GM12878 (cell line): ENCODE results near the gene ZFP36. TPM values are rescaled to one million over a fixed set of nuclear protein-coding genes. Genes with fewer than 3 reads are reported as not detected.
A peak's percentile ranks its signal among the peaks of the same experiment; 100 is the strongest.

Experiments
- CBX3 ChIP-seq: fragments of 200-600 bp; sonication (generic); IDR thresholded peaks from 2 replicates; pipeline ENCODE4 v1.6.1; 2016; ENCODE audit warnings: low read depth, borderline replicate concordance
- FOXM1 ChIP-seq: IDR thresholded peaks from 2 replicates; pipeline ENCODE4 v1.6.1; 2012; ENCODE audit warnings: low read depth, mild to moderate bottlenecking, inconsistent platforms, low read length, moderate library complexity
- IKZF2 ChIP-seq, 2 experiments: fragments of 450-650 bp; IDR thresholded peaks; 2 replicates each; pipeline ENCODE4 v1.6.1; 2017; ENCODE audit warnings: mild to moderate bottlenecking in 2 of 2, moderate library complexity in 2 of 2
- LARP7 ChIP-seq: fragments of 450-650 bp; IDR thresholded peaks from 2 replicates; pipeline ENCODE4 v1.6.1; 2017; ENCODE audit warnings: mild to moderate bottlenecking
- MEF2A ChIP-seq: IDR thresholded peaks from 2 replicates; pipeline ENCODE4 v1.6.1; 2011; ENCODE audit warnings: low read depth, mild to moderate bottlenecking, low read length, moderate library complexity; ENCODE audit not compliant: insufficient read depth
- MXI1 ChIP-seq: fragments of 150-350 bp; IDR thresholded peaks from 2 replicates; pipeline ENCODE4 v1.6.1; 2011; ENCODE audit warnings: low read depth, mild to moderate bottlenecking, inconsistent platforms, low read length, improper control_type of control experiment
- POLR2A ChIP-seq: IDR thresholded peaks from 2 replicates; pipeline ENCODE4 v1.6.1; 2011; ENCODE audit warnings: low read depth, mild to moderate bottlenecking, low read length
- POU2F2 ChIP-seq: IDR thresholded peaks from 3 replicates; pipeline ENCODE4 v1.6.1; 2011; ENCODE audit warnings: low read depth, mild to moderate bottlenecking, low read length, borderline replicate concordance
- RCOR1 ChIP-seq: conservative IDR thresholded peaks from 2 replicates; pipeline ENCODE4 v1.6.1; 2012; ENCODE audit warnings: low read depth, low read length, improper control_type of control experiment
- SIN3A ChIP-seq: IDR thresholded peaks from 2 replicates; pipeline ENCODE4 v1.6.1; 2012; ENCODE audit warnings: low read depth, low read length, improper control_type of control experiment
- SMARCA5 ChIP-seq: fragments of 450-650 bp; IDR thresholded peaks from 2 replicates; pipeline ENCODE4 v1.6.1; 2017; ENCODE audit warnings: mild to moderate bottlenecking
- STAT3 ChIP-seq: IDR thresholded peaks from 2 replicates; pipeline ENCODE4 v1.6.1; 2011; ENCODE audit warnings: low read depth, low read length, improper control_type of control experiment
- TCF3 ChIP-seq: IDR thresholded peaks from 2 replicates; pipeline ENCODE4 v1.6.1; 2012; ENCODE audit warnings: low read depth, mild to moderate bottlenecking, low read length, borderline replicate concordance; ENCODE audit not compliant: insufficient read depth
- ZNF217 ChIP-seq: fragments of 450-650 bp; IDR thresholded peaks from 2 replicates; pipeline ENCODE4 v1.6.1; 2017; ENCODE audit warnings: antibody characterized with exemption, mild to moderate bottlenecking
- polyA plus RNA-seq, 11 experiments: library from polyadenylated mRNA; depleted of rRNA in 4 of 11; unstranded in 6 of 11; stranded (reverse) in 5 of 11; fragments of >200 nt; fragmentation: Nextera tagmentation in 4 of 11; fragmentation: Illumina TruSeq in 1 of 11; extraction: Ambion mirVana in 4 of 11; extraction: Trizol in 1 of 11; gene quantifications; 1 replicate in 1 of 11; 2 replicates in 10 of 11; pipeline versions ENCODE4 v1.2.1 to v1.2.3, GENCODE V29; 2011 to 2016; ENCODE audit warnings: inconsistent platforms in 2 of 11, missing spikeins in 2 of 11, low read depth in 1 of 11
- total RNA-seq, 4 experiments: library from RNA; depleted of rRNA in 3 of 4; stranded (reverse); fragments of >200 nt in 3 of 4; fragmentation: Illumina TruSeq in 1 of 4; extraction: Trizol in 1 of 4; gene quantifications; 2 replicates each; pipeline versions ENCODE4 v1.2.1 to v1.2.3, GENCODE V29; 2013 to 2021
- TF ChIP-seq, protein P1 (sequence below): fragments of 450-650 bp; IDR thresholded peaks from 2 replicates; pipeline ENCODE4 v1.6.1; 2018; ENCODE audit warnings: borderline replicate concordance, mild to moderate bottlenecking; ENCODE audit not compliant: partially characterized antibody
- TF ChIP-seq, protein P2 (sequence below): IDR thresholded peaks from 2 replicates; pipeline ENCODE4 v1.6.1; 2012; ENCODE audit warnings: low read depth, low read length, improper control_type of control experiment
- TF ChIP-seq, protein P3 (sequence below): fragments of 450-650 bp; IDR thresholded peaks from 2 replicates; pipeline ENCODE4 v1.6.1; 2018; ENCODE audit warnings: mild to moderate bottlenecking, low read depth, moderate library complexity; ENCODE audit not compliant: partially characterized antibody
- TF ChIP-seq, protein P4 (sequence below): IDR thresholded peaks from 2 replicates; pipeline ENCODE4 v1.6.1; 2012; ENCODE audit warnings: low read depth, low read length, improper control_type of control experiment
- TF ChIP-seq, protein P5 (sequence below): fragments of 450-650 bp; IDR thresholded peaks from 2 replicates; pipeline ENCODE4 v1.6.1; 2017; ENCODE audit warnings: mild to moderate bottlenecking
- TF ChIP-seq, protein P6 (sequence below): fragments of 450-650 bp; IDR thresholded peaks from 2 replicates; pipeline ENCODE4 v1.6.1; 2016; ENCODE audit warnings: mild to moderate bottlenecking

ZFP36 gene
- total and polyA plus RNA-seq, 10 of the 15 experiments (the other 5 are each of a cell fraction or from before 2014, with no cell fraction given), result 5.3 to 55.0 (median 18.1) TPM

DNA sequence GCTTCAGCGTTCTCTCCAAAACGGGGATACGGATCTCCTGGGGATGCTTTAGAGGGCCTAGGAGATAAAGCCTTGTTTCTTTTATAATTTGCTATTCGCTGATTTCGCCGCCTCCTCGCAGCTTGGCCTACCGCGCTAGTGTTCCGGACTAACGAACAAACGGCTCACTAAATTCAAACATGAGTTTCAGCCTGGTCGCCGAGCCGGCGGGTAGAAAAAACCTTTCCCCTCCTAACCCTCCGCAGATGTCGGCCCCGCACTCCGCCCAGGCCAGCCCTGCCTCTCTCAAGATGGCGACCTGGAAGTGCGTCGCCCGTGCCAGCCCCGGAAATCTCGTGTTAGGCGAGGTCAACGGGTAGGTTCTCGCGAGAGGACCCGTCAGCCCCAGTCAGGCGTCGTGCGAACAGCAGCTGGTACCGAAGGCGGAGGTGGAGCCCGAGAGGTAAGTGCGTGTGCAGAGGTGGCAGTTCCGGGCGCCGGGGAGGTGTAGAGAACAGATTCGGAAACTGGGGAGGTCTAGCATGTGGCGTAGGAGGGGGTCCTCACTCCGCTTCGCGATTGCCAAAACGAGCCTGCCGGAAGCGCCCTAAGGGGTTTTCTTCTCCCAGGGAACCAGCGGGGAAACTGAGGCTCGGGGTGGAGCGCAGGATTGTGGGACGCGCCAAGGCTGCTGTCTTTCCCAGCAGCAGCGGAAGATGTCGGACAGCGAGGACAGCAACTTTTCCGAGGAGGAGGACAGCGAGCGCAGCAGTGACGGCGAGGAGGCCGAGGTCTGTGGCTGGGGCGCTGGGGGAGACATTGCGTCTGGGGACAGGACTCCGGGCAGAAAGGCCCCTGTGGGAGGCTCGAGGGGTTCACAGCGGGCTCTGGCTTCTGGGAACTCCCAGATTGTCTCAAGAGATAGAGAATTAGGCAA is 38.8 kb downstream of the ZFP36 start, which contains the start of gene SUPT5H (continued):
- TF ChIP-seq, protein P1, sequence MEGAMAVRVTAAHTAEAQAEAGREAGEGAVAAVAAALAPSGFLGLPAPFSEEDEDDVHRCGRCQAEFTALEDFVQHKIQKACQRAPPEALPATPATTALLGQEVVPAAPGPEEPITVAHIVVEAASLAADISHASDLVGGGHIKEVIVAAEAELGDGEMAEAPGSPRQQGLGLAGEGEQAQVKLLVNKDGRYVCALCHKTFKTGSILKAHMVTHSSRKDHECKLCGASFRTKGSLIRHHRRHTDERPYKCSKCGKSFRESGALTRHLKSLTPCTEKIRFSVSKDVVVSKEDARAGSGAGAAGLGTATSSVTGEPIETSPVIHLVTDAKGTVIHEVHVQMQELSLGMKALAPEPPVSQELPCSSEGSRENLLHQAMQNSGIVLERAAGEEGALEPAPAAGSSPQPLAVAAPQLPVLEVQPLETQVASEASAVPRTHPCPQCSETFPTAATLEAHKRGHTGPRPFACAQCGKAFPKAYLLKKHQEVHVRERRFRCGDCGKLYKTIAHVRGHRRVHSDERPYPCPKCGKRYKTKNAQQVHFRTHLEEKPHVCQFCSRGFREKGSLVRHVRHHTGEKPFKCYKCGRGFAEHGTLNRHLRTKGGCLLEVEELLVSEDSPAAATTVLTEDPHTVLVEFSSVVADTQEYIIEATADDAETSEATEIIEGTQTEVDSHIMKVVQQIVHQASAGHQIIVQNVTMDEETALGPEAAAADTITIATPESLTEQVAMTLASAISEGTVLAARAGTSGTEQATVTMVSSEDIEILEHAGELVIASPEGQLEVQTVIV, result peak; percentile 94
- TF ChIP-seq CBX3 (no peak), MEF2A (peak; percentile 58; the same call in 1 of the 2 replicates), ZNF217 (no peak), RCOR1 (peak; percentile 99), POU2F2 (peak; percentile 60; the same call in 2 of the 3 replicates), LARP7 (peak; percentile 81), SIN3A (peak; percentile 89), MXI1 (peak; percentile 95), POLR2A (peak; percentile 95), FOXM1 (peak; percentile 69; the same call in 1 of the 2 replicates), SMARCA5 (peak; percentile 69; the same call in 1 of the 2 replicates), TCF3 (peak; percentile 97), STAT3 (no peak), IKZF2 (IDR thresholded peaks at IDR 0.05) (peak in 1 of 2 experiments; percentile 34; a peak in 1 of 4 replicates)
- TF ChIP-seq, protein P2, sequence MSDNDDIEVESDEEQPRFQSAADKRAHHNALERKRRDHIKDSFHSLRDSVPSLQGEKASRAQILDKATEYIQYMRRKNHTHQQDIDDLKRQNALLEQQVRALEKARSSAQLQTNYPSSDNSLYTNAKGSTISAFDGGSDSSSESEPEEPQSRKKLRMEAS, result peak; percentile 84
- TF ChIP-seq, protein P3, sequence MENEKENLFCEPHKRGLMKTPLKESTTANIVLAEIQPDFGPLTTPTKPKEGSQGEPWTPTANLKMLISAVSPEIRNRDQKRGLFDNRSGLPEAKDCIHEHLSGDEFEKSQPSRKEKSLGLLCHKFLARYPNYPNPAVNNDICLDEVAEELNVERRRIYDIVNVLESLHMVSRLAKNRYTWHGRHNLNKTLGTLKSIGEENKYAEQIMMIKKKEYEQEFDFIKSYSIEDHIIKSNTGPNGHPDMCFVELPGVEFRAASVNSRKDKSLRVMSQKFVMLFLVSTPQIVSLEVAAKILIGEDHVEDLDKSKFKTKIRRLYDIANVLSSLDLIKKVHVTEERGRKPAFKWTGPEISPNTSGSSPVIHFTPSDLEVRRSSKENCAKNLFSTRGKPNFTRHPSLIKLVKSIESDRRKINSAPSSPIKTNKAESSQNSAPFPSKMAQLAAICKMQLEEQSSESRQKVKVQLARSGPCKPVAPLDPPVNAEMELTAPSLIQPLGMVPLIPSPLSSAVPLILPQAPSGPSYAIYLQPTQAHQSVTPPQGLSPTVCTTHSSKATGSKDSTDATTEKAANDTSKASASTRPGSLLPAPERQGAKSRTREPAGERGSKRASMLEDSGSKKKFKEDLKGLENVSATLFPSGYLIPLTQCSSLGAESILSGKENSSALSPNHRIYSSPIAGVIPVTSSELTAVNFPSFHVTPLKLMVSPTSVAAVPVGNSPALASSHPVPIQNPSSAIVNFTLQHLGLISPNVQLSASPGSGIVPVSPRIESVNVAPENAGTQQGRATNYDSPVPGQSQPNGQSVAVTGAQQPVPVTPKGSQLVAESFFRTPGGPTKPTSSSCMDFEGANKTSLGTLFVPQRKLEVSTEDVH, result no peak
- TF ChIP-seq, protein P4, sequence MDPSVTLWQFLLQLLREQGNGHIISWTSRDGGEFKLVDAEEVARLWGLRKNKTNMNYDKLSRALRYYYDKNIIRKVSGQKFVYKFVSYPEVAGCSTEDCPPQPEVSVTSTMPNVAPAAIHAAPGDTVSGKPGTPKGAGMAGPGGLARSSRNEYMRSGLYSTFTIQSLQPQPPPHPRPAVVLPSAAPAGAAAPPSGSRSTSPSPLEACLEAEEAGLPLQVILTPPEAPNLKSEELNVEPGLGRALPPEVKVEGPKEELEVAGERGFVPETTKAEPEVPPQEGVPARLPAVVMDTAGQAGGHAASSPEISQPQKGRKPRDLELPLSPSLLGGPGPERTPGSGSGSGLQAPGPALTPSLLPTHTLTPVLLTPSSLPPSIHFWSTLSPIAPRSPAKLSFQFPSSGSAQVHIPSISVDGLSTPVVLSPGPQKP, result peak; percentile 77
- TF ChIP-seq, protein P5, sequence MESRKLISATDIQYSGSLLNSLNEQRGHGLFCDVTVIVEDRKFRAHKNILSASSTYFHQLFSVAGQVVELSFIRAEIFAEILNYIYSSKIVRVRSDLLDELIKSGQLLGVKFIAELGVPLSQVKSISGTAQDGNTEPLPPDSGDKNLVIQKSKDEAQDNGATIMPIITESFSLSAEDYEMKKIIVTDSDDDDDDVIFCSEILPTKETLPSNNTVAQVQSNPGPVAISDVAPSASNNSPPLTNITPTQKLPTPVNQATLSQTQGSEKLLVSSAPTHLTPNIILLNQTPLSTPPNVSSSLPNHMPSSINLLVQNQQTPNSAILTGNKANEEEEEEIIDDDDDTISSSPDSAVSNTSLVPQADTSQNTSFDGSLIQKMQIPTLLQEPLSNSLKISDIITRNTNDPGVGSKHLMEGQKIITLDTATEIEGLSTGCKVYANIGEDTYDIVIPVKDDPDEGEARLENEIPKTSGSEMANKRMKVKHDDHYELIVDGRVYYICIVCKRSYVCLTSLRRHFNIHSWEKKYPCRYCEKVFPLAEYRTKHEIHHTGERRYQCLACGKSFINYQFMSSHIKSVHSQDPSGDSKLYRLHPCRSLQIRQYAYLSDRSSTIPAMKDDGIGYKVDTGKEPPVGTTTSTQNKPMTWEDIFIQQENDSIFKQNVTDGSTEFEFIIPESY, result no peak
- TF ChIP-seq, protein P6, sequence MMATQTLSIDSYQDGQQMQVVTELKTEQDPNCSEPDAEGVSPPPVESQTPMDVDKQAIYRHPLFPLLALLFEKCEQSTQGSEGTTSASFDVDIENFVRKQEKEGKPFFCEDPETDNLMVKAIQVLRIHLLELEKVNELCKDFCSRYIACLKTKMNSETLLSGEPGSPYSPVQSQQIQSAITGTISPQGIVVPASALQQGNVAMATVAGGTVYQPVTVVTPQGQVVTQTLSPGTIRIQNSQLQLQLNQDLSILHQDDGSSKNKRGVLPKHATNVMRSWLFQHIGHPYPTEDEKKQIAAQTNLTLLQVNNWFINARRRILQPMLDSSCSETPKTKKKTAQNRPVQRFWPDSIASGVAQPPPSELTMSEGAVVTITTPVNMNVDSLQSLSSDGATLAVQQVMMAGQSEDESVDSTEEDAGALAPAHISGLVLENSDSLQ, result peak; percentile 86
